ENCODE measurements around the gene PLEKHF1.

PLEKHF1 gene

GRCh38 chr19:29645911-29646310 is 19.4 kb upstream of the PLEKHF1 start:
- Histone ChIP-seq H3K36me3 (ENCODE audit: control insufficient read depth, insufficient read depth, low read length) (no peaks in the 10 kb centered on the region), H3K27me3 (replicated peaks; ENCODE audit: control insufficient read depth, insufficient read depth, low read length) (no peaks in the 10 kb centered on the region), H3K4me3 (replicated peaks; ENCODE audit: low read depth, low read length) (no peak overlapping the region)
- TF ChIP-seq CTCF (IDR thresholded peaks at IDR 0.05; ENCODE audit: insufficient read depth, low read length, poor library complexity, severe bottlenecking) = no peak
- DNase-seq (ENCODE audit: extremely low read depth, insufficient read length) = no peak

GRCh38 chr19:29650772-29651387 is 14.4 kb upstream of the PLEKHF1 start:
- Histone ChIP-seq H3K36me3 (ENCODE audit: control insufficient read depth, insufficient read depth, low read length) (no peaks in the 10 kb centered on the region), H3K4me3 (replicated peaks; ENCODE audit: low read depth, low read length) (no peak overlapping the region), H3K27me3 (replicated peaks; ENCODE audit: control insufficient read depth, insufficient read depth, low read length) (no peaks in the 10 kb centered on the region)
- no peak for TF ChIP-seq CTCF (IDR thresholded peaks at IDR 0.05; ENCODE audit: insufficient read depth, low read length, poor library complexity, severe bottlenecking)
- no peak for DNase-seq (ENCODE audit: extremely low read depth, insufficient read length)

- Histone ChIP-seq H3K4me3 (replicated peaks; ENCODE audit: low read depth, low read length) (no peak overlapping the region), H3K27me3 (replicated peaks; ENCODE audit: control insufficient read depth, insufficient read depth, low read length) (no peaks in the 10 kb centered on the region), H3K36me3 (ENCODE audit: control insufficient read depth, insufficient read depth, low read length) (no peaks in the 10 kb centered on the region)
- DNase-seq (ENCODE audit: extremely low read depth, insufficient read length) = no peak
- no peak for TF ChIP-seq CTCF (IDR thresholded peaks at IDR 0.05; ENCODE audit: insufficient read depth, low read length, poor library complexity, severe bottlenecking)
These were observed 13.5 kb upstream of the PLEKHF1 start for GRCh38 chr19:29651622-29652394.

- Histone ChIP-seq H3K36me3 (ENCODE audit: control insufficient read depth, insufficient read depth, low read length) (no peaks in the 10 kb centered on the region), H3K4me3 (replicated peaks; ENCODE audit: low read depth, low read length) (no peak overlapping the region), H3K27me3 (replicated peaks; ENCODE audit: control insufficient read depth, insufficient read depth, low read length) (no peaks in the 10 kb centered on the region)
- DNase-seq (ENCODE audit: extremely low read depth, insufficient read length) = no peak
- TF ChIP-seq CTCF (IDR thresholded peaks at IDR 0.05; ENCODE audit: insufficient read depth, low read length, poor library complexity, severe bottlenecking) = no peak
These were observed 11.9 kb upstream of the PLEKHF1 start for GRCh38 chr19:29653398-29653797.

GRCh38 chr19:29655648-29656335 is 9.5 kb upstream of the PLEKHF1 start:
- TF ChIP-seq CTCF (IDR thresholded peaks at IDR 0.05; ENCODE audit: insufficient read depth, low read length, poor library complexity, severe bottlenecking) = no peak
- DNase-seq (ENCODE audit: extremely low read depth, insufficient read length) = no peak
- Histone ChIP-seq H3K4me3 (replicated peaks; ENCODE audit: low read depth, low read length) (no peak overlapping the region), H3K27me3 (replicated peaks; ENCODE audit: control insufficient read depth, insufficient read depth, low read length) (no peaks in the 10 kb centered on the region), H3K36me3 (ENCODE audit: control insufficient read depth, insufficient read depth, low read length) (no peaks in the 10 kb centered on the region)
